Measurements from ENCODE around the gene FOXC2. TPM values are rescaled to one million over a fixed set of nuclear protein-coding genes. Genes with fewer than 3 reads are reported as not detected.

Gene FOXC2
- total RNA-seq, 1 donor from 2014 or later = 7.3 TPM

DNA sequence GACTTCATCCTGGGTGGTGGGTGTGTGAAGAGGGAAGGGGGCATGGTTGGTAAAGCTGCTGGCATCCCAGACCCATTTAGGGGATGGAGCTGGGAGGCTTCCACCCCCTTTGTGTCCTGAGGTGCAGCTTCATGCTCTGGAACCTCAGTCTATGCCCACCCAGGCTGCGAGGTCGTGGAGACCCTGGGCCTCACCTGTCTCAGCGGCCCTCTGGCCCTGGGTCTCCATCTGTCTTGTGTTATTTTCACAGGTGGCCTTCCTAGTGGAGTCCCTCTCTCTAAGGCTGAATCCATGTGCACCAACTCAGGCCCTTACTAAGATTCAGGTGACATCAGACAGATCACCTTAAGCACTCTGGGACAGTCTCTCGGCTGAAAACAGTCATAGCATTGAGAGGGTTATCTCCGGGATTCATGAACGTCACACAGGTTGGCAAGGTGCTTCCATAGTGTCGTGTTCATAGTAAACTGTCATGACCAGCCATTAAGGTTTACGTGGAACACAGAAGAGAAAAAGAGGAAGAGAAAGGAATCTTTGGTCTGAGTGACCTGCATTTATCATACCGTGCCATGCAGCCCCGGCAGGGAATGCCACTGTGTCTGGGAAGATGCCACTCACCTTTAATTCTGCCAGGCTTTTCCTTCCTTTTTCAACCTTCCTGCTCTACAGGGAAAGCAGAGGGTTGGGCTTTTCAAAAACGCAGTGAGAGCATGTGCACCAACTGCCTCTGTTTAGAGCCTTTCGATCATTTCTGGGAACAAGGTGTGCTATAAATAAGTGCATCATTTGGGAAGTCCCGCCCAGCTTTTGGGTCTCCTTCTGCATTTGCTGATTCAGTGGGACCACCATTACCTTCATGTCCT, 7.2 kb downstream of the FOXC2 start:
- DNase-seq (ENCODE audit: low spot score) = no peak

DNA sequence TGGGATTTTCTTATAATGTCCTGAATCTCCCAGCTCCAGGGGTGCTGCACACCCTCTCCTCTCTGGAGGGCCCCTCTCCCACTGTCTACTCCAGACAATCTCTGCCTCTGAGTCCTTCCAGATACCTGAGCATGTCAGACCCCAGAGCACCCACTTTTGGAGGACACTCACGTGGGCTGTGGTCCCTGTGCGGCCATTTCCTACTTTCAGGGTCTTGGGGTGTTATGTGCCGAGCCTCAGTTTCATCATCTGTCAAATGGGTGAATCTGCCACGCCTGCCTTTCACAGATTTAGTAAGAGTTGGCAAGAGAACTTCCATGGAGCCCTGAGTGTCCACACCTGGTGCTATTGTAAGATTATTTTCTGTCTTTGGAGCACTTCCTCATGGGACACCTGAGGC, 8.0 kb downstream of the FOXC2 start:
- DNase-seq (ENCODE audit: low spot score) = no peak

DNA sequence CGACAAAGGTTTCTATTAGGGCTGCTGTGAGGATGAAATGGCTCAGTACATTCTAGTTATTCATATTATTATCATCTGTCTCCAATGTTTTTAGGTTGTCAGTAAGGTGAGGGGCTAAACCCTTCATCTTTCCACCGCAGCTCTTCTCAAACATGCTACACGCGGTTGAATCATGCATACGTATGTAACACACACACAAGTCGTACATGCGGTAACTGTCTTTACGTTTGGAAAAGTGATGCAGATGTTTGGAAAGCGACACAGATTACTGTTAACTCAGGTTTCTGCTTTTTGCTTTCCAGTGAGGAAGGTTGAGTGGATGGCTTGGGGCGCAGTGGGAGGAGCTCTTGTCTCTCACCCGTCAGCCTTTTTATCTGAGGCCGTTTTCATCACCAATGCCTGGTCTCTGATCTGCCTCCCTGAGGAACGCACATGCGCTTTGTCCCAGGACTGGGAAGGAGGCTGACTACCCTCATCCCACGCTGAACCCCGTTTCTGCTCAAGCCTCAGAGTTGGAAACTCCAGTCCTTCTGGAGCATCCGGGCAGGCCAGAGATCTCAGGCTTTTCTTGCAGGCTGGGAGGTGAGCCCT, 8.6 kb downstream of the FOXC2 start:
- no peak for DNase-seq (ENCODE audit: low spot score)

DNA sequence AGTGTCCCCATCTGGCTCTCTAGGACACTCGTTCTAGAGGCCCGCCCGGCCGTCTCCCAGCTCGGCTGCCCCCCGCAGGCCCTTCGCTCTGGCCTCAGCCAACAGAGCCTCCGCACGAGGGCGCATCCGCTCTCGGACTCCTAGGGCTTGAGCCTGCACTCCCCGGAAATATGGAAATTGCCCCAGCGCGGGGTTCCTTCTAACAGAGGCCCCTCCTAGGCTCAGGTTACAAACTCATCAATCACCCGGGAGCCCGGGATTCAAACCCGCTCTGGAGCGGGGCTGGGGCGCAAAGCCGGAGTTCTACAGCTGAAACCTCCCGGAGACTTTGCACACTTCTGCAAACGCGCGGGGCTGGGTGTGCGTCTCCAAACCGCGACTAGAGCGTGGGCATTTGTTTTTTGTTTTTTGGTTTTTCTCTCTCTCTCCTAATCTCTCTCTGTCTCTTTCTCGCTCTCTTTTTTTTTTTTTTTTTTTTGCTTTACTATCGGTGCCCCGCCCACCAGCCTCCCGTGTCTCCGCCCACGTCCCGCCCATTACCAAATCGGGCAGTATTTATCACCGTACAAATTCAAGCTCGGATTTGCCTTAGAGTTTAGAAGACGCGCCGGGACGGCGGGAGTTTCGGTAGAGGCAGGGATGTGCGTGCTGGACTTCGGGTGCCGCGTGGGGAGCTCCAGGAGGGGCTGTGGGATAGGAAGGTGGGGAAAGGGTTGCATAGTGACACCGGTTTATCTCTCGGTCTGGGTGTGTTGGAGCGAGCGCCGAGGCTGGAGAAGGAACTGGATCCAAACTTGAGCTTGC, 9.3 kb downstream of the FOXC2 start:
- peak; percentile 89 for DNase-seq (ENCODE audit: low spot score)

DNA sequence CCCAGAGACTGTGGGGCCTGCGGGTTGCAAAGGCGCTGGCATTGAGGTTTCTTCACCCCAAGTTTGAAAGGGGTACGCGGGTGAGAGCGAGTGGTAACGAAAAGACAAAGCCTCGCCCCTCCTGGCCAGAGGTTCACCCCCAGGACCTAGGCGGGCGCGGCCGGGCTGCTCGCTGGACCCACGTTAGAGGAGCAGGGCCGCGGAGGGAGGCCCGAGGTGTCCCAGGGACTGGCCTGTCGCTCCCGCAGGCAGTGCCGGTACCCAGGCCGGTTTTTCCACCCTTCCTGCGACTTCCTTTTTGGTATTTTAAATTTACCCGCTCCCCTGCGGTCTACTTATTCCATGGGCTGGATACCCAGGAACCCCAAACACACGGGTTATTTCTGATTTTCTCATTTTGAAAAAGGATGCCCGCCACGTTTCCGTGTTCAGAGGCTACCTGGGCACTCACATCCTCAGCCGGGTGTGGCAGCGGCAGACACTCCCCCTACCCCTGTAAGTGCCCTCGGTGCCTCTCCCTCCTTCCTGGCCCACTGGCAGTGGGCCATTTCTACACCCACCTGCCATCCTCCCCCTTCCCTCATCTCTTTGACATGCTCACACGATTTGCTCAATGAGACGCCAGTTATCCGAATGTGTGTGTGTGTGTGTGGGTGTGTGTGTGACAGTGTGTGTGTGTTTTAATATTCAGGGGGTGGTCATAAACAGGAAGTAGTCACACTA, 10.1 kb downstream of the FOXC2 start:
- DNase-seq (ENCODE audit: low spot score) = no peak

DNA sequence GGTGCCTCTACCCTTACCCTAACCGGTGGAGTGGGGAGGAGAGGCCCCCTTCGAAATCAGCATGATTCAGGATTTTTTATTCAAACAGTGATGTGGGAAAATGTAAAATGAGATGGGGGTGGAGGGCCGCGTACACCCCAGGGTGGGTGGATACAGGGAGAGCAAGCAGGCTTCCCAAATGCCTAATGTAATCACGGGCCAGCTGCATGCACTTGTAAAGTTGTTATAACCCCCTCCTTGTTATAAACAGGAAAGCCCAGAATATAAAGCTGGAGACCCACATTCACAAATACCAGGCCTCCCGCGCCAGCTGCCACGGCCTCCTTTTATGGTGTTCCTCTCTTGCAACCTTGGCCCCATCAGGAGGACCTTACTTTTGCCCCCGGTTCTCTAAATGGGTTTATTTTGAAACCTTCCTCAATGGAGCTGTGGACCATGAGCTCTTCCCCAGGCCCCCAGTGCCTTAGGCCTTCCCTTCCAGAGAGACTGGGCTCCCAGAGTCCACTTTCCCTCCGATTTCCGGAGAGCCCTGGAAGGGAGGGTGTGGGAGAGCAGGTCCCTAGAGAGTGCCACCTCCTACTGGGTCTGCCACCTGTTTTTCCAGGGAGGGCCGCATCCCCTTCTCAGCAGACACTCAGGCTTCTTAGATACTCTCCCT, 10.8 kb downstream of the FOXC2 start:
- DNase-seq (ENCODE audit: low spot score) = no peak

DNA sequence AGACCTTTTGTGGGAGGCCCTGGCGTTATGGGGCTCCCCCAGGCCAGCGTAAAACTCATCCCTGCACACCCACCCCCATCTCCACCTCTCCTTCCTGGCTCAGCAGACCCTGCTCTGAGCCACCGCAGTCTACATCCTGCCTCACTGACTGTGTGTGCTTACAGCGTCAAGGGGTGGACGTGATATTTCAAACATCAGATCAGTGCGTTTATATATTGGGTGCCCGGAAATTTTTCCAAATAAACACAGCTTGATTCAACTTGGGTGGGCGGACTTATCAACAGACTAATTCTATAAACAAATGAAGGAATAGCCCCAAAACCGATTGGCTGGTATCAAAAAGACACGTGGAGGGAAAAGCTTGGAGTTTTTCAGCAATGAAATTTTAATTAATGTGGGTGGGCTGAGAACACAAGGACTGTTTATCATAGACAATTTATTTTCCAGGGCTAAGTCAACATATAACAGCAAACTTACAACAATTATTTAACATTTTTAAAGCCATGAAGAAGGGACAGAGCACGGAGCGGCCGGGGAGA, 11.5 kb downstream of the FOXC2 start, which contains the start of gene FOXL1:
TSS of gene FOXL1 (plus strand) at position 489 of the 539 bp plus-strand sequence. CDS start 175 bp downstream, outside the sequence.
- no peak for DNase-seq (ENCODE audit: low spot score)

DNA sequence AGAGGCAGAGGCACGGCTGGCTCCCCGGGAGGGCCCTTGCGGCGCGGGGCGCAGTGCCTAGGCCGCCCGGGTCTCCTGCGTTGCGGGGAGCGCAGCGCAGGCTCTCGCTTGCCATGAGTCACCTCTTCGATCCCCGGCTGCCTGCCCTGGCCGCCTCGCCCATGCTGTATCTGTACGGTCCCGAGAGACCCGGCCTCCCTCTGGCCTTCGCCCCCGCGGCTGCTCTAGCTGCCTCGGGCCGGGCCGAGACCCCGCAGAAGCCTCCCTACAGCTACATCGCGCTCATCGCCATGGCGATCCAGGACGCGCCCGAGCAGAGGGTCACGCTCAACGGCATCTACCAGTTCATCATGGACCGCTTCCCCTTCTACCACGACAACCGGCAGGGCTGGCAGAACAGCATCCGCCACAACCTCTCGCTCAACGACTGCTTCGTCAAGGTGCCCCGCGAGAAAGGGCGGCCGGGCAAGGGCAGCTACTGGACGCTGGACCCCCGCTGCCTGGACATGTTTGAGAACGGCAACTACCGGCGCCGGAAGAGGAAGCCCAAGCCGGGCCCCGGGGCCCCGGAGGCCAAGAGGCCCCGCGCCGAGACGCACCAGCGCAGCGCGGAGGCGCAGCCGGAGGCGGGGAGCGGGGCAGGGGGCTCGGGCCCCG, 12.1 kb downstream of the FOXC2 start:
- no peak for DNase-seq (ENCODE audit: low spot score)

DNA sequence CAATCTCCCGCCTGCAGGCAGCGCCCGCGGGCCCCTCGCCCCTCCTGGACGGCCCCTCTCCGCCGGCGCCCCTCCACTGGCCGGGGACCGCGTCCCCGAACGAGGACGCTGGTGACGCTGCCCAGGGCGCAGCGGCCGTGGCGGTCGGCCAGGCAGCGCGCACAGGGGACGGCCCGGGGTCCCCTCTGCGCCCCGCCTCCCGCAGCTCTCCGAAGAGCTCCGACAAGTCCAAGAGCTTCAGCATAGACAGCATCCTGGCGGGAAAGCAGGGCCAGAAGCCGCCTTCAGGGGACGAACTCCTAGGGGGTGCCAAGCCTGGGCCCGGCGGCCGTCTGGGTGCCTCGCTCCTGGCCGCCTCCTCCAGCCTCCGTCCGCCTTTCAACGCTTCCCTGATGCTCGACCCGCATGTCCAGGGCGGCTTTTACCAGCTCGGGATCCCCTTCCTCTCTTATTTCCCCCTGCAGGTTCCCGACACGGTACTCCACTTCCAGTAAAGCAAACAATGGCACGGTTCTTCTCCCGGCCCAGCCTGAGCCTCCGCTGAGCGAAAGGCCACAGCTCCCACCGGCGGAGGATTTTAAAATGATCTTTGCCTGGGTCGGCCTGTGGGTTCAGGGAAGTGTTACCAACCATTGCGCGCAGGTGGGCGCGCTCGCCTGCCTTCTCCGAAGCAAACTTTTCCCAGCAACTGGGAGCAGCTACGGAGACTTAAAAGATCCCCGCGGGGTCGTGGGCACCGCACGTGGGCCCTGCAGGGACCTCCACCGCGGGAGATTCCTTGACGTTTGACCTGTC, 12.8 kb downstream of the FOXC2 start:
- DNase-seq (ENCODE audit: low spot score) = no peak

DNA sequence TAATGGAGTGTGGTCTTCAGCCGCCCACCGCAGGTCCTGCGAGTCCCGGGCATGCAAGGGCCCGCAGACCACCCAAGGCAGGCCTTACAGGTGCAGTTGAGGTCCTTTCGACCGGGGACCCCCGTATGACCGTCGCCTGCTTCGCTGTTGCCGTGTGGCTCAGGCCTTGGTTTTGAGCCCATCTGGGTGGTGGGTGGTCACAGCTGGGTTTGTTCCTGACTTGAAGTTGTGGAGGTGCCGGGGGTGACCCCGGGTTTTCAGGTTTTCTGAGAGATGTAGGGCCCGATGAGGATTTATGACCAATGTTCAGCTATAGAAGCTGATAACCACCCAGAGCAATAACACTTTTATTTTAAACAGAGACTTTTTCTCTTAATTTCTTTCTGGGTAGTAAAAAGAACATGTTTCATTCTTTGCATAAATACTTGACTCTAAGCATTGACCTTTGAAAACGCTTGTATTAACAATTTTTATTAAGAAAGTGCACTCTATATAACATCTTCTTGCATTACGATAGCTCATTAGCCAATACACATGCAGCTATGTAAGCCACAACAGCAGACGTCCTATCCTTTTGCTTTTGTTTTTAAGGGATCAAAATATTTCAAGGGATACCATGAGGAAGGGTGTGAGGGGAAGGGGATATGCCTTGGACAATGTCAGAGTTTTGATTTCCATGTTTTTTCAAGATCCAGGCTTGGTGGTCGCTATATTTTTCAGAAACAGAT, 13.6 kb downstream of the FOXC2 start:
- DNase-seq (ENCODE audit: low spot score) = no peak

DNA sequence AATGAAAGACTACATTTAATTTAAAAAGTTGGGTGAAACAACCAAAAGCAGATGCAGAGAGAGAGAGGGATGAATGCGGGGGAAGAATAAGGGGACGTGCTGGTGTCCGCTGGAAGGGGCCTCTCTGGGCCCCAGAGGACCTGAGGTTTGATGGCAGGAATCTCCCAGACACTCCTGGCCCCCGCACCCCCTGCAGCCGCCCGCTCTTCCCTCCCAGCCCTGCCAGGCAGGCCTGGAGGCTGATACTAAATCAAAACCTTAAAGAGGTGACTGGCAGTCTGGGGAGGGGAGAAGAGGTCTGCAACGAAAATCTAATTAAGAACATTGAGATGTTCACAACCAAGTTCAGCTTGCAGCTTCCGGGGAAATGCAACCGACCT, 14.2 kb downstream of the FOXC2 start:
- no peak for DNase-seq (ENCODE audit: low spot score)

DNA sequence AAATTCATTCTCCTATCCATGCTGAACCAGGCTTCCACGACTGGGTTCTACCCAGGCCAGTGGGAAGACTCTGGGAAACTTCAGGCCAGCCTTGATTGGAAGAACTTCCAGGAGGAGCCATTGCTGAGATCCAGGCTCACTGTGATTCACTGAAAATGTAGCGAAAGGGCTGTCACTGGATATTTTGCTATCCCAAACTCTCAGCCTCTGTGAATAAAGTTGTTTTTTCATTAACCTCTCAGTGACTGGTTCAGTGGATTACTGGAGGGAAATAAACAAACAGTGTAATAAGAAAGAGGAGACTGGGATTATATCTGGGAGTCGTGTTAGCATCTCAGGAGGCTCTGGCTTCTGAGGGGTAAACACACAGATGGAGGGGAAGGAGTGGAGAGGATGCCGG, 14.8 kb downstream of the FOXC2 start:
- DNase-seq (ENCODE audit: low spot score) = peak; percentile 42

DNA sequence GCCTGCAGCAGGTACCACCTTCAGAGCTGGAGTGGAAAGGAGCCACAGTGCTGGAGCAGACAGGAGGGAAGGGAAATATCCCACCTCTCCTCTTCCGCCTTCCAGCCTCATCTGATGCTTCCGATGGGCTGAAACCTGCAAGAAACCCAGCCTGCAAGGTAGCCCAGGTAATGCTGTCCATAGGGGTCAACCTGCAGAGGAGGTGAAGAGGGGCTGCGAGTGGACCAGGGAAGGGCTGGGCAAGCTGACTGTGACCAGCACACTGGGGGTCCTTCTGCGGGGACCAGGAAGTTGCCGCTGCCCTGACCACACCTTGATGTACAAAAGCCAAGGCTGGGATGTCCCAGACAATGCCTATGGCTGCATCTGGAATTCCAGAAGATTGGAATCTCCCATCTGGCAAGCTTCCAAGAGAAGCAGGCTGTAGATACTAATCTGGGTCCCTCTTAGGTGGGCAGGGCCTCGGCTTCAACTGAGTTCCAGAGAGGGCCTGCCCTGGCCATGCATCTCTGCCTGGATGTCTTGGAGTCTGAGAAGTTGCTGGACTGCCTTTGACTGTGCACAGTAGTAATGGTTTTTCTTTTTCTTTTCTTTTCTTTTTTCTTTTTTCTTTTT, 17.5 kb downstream of the FOXC2 start:
- no peak for DNase-seq (ENCODE audit: low spot score)

DNA sequence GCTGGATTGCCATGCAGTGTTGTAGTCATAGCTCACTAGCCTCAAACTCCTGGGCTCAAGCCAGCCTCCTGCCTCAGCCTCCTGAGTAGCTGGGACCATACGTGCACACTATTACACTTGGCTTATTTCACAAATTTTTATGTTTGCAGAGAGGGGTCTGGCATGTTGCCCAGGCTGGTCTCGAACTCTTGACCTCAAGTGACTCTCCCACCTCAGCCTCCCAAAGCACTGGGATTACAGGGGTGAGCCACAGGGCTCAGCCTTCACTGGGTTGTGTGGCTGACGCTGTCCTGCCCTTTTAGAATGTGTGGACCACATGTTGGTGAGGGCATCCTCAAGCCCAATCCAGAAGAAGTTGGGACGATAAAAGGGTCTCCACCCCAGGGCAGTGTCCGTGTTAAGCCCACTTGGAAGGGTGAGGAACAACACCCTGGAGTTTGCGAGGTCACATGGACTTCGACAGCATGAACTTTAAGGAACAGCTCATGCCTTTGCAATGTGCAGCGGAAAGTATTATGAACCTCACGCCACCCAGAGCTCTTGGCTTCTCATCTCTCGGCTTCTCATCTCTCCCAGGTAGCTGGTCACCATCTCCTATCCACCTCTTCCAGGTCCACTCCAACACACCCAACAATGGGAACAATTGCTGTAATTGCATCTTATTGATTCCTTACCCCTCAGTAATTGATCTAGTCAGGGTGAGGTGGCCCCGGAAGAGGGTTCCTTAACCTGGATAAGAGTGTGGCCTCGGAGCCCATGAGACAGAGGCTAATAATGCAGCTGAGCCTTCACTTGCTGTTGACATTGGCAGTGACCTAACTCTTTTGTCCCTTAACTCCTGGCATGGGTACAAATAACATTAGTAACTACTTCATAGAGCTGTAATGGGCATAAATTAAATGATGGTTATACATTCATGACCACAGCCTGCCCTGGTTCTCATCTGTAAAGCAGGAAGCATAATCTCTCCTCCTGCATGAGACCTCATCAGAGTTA, 18.4 kb downstream of the FOXC2 start:
- no peak for DNase-seq (ENCODE audit: low spot score)

DNA sequence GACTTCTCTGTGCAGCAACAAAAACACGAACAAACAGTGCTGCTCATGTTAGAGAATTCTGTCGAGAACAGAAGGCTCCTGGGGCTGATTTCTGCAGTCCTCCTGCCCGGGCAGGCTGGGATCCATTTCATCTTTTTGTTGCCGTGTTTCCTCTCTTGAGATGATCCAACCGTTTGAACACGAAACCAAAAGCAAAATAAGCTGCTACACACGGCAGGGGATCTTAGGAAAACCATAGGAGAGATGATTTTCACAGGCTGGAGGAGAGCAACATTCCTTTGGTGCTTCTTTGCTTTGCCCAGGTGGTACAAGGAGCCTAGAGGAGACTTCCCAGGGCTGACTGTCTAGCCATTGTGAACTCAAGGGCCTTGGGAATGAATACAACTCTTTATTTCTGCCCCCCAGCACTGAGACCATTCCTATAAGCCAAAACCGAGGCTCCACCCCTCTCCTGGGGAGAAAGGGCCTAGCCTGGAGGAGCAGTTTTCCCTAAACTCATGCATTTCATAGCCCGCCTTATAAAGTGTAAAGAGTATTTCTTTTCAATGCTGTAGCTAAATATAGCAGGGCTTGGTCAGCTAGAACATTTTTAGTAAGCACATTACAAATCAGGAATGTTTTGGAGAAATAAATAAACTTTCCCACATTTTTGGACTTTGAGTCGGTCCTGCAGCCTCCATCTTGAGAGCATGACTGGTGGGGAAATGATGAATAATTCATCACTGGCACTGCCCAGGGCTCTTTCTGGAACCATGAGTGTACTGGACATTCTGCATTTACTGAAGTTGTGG, 19.4 kb downstream of the FOXC2 start:
- no peak for DNase-seq (ENCODE audit: low spot score)

DNA sequence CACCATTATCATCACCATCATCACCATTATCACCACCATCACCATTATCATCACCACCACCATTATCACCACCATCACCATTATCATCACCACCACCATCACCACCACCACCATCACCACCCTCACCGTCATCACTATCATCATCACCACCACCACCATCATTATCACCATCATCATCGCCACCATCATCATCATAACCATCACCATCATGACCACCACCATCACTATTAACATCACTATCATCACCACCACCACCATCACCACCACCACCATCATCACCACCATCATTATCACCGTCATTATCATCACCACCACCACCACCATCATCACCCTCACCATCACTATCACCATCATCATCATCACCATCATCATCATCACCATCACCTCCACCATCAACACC, 20.9 kb downstream of the FOXC2 start:
- no peak for DNase-seq (ENCODE audit: low spot score)
